Neural progenitor cell (in vitro differentiated cells): ENCODE data around the gene DVL2.

Experiments used
- CTCF ChIP-seq: fragments of 200-600 bp; sonication (generic); IDR thresholded peaks from 2 replicates; pipeline ENCODE4 v1.5.1; 2017; ENCODE audit warnings: antibody characterized with exemption, mild to moderate bottlenecking
- EZH2 ChIP-seq: fragments of 200-600 bp; sonication (generic); IDR thresholded peaks from 2 replicates; pipeline ENCODE4 v1.6.1; 2017; ENCODE audit warnings: antibody characterized with exemption, mild to moderate bottlenecking, moderate library complexity

GRCh38 chr17:7281074-7281952, 47.0 kb upstream of the DVL2 start, which contains the start of gene SLC2A4:
- TF ChIP-seq CTCF (no peak), EZH2 (no peak)
